ENCODE results near the gene PXN. TPM values are rescaled to one million over a fixed set of nuclear protein-coding genes. Genes with fewer than 3 reads are reported as not detected.

The PXN gene
- polyA plus RNA-seq, 1 donor from 2014 or later: 5.9 TPM

GRCh38 chr12:120164293-120164692 is 101.2 kb downstream of the PXN start:
- Histone ChIP-seq H3F3A (ENCODE audit: insufficient read depth, low read length, poor library complexity, severe bottlenecking) (no peaks in the 10 kb centered on the region), H3K27me3 (ENCODE audit: insufficient read depth, low read depth, low read length) (no peaks in the 10 kb centered on the region), H3K79me2 (replicated peaks; ENCODE audit: insufficient read depth, low read length) (no peaks in the 10 kb centered on the region), H3K9me3 (ENCODE audit: low read length) (no peaks in the 10 kb centered on the region), H4K20me1 (ENCODE audit: insufficient read depth) (no peaks in the 10 kb centered on the region), H3K36me3 (ENCODE audit: insufficient read depth, low read length) (no peaks in the 10 kb centered on the region), H3K9ac (ENCODE audit: low read length) (no peak overlapping the region), H3K4me2 (ENCODE audit: low read length) (no peak overlapping the region), H3K4me3 (ENCODE audit: low read length) (no peak overlapping the region), H3K9me2 (ENCODE audit: insufficient read depth, low read length) (no peaks in the 10 kb centered on the region), H3K27ac (ENCODE audit: low read length) (no peak overlapping the region), H2AFZ (ENCODE audit: low read depth, low read length) (no peak overlapping the region)
- TF ChIP-seq POLR2AphosphoS5 (IDR thresholded peaks at IDR 0.05) (no peak), CTCF (IDR thresholded peaks at IDR 0.05; ENCODE audit: poor library complexity, severe bottlenecking) (no peak), REST (IDR thresholded peaks at IDR 0.05; ENCODE audit: borderline replicate concordance) (no peak), EZH2 (IDR thresholded peaks at IDR 0.05; ENCODE audit: borderline replicate concordance, insufficient read depth, low read length, poor library complexity, severe bottlenecking) (no peak), EP300 (conservative IDR thresholded peaks at IDR 0.05; ENCODE audit: poor library complexity, severe bottlenecking) (no peak)

- Histone ChIP-seq H3F3A (ENCODE audit: insufficient read depth, low read length, poor library complexity, severe bottlenecking) (no peaks in the 10 kb centered on the region), H3K9me2 (ENCODE audit: insufficient read depth, low read length) (no peaks in the 10 kb centered on the region), H4K20me1 (ENCODE audit: insufficient read depth) (no peaks in the 10 kb centered on the region), H3K4me2 (ENCODE audit: low read length) (no peak overlapping the region), H3K36me3 (ENCODE audit: insufficient read depth, low read length) (peaks cover 4% of the 10 kb centered on the region), H3K79me2 (replicated peaks; ENCODE audit: insufficient read depth, low read length) (no peaks in the 10 kb centered on the region), H3K9me3 (ENCODE audit: low read length) (no peaks in the 10 kb centered on the region), H3K9ac (ENCODE audit: low read length) (no peak overlapping the region), H2AFZ (ENCODE audit: low read depth, low read length) (no peak overlapping the region), H3K27ac (ENCODE audit: low read length) (no peak overlapping the region), H3K4me3 (ENCODE audit: low read length) (no peak overlapping the region), H3K27me3 (ENCODE audit: insufficient read depth, low read depth, low read length) (no peaks in the 10 kb centered on the region)
- no peak for TF ChIP-seq EZH2 (IDR thresholded peaks at IDR 0.05; ENCODE audit: borderline replicate concordance, insufficient read depth, low read length, poor library complexity, severe bottlenecking)
- TF ChIP-seq CTCF (IDR thresholded peaks at IDR 0.05; ENCODE audit: poor library complexity, severe bottlenecking): no peak
- TF ChIP-seq REST (IDR thresholded peaks at IDR 0.05; ENCODE audit: borderline replicate concordance): no peak
- no peak for TF ChIP-seq MXI1 (conservative IDR thresholded peaks at IDR 0.05; ENCODE audit: poor library complexity, severe bottlenecking)
- TF ChIP-seq SMC3 (conservative IDR thresholded peaks at IDR 0.05; ENCODE audit: poor library complexity): no peak
- no peak for TF ChIP-seq EP300 (conservative IDR thresholded peaks at IDR 0.05; ENCODE audit: poor library complexity, severe bottlenecking)
- no peak for TF ChIP-seq POLR2AphosphoS5 (IDR thresholded peaks at IDR 0.05)
- TF ChIP-seq RAD21 (conservative IDR thresholded peaks at IDR 0.05): no peak
Measured at GRCh38 chr12:120162763-120163162, 102.8 kb downstream of the PXN start.
